ENCODE results near the gene GALR2.

- TF ChIP-seq MAX (IDR thresholded peaks at IDR 0.05) (no peak), CTCF (IDR thresholded peaks at IDR 0.05) (no peak), POLR2A (IDR thresholded peaks at IDR 0.05; ENCODE audit: low read length) (no peak), MYC (IDR thresholded peaks at IDR 0.05; ENCODE audit: borderline replicate concordance, low read length) (no peak), ELK1 (IDR thresholded peaks at IDR 0.05; ENCODE audit: low read depth, low read length) (no peak), HDAC2 (IDR thresholded peaks at IDR 0.05) (no peak), USF2 (IDR thresholded peaks at IDR 0.05) (no peak), RAD21 (conservative IDR thresholded peaks at IDR 0.05 in 1 of 2, IDR thresholded peaks at IDR 0.05 in 1 of 2) (no peak), MAZ (IDR thresholded peaks at IDR 0.05; ENCODE audit: borderline replicate concordance, low read depth, low read length) (no peak), REST (IDR thresholded peaks at IDR 0.05) (no peak), EP300 (IDR thresholded peaks at IDR 0.05) (no peak), CBX8 (IDR thresholded peaks at IDR 0.05) (no peak), RARB (CRISPR knock-in tag; IDR thresholded peaks at IDR 0.05) (no peak), SMC3 (IDR thresholded peaks at IDR 0.05) (no peak)
Observed at GRCh38 chr17:76049239-76049638, 25.3 kb upstream of the GALR2 start.

Data from A549 (cell line).